Hepatic stellate cell (primary cell): ENCODE results near the gene NCAPD3.

ENCODE experiments used
- DNase-seq: peaks from one replicate; pipeline ENCODE4 v3.0.0; 2011; ENCODE audit warnings: low spot score

NCAPD3 gene

DNA sequence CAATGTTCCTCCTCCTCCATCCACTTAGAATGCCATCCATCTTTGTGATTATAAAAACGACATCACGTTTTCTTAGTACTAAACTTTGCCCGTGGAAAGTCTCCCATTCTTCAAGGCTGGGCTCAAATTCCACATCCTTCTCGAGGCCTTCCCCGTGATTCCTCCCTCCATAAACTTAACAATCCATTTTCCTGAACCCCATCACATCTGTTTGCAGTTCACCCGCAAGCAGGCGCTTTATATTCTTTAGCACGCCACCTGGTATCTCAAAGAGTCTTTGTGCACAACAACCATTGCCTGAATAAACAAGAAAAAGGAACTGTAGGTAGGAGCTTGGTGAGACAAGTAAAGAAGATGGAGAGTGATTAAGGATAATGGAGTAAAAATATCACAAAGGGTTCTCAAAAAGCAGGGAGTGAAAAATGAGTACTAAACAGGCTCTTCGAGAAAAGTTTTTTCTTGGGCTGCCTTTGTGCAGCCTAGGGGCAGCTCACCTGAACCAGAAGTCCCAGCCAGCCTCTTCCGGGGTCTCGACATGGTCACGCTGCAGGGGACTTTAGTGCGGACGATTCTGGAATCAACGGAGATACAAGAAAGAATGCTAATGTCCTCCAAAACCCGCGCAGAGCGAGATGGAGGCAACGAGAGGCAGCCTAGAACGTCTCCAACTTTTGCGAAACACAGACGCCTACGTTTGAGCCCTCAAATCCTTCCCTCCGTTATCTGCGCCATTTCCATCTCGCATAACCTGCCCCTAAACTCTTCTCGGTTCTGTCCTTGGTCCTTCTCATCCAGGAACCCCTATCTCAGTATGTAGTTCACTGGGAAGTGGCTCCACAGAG, 28.8 kb upstream of the NCAPD3 start:
- peak; percentile 44 for DNase-seq

DNA sequence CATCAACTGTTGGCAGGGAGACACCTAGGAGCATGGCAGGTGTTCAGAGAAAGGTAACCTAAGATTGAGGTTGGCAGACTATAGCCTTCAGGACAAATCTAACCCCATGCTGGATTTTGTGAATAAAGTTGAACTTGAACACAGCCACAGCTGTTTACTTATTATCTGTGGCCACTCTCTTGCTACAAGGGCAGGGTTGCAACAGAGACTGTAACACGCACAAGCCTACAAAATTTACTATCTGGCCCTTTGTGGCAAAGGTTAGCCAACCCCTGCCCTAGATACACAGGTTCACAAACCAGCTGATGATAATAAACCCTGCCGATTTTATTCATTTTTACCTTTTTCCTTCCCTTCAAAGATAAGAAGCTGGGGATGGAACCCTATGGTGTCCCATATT, 26.9 kb upstream of the NCAPD3 start:
- no peak for DNase-seq

DNA sequence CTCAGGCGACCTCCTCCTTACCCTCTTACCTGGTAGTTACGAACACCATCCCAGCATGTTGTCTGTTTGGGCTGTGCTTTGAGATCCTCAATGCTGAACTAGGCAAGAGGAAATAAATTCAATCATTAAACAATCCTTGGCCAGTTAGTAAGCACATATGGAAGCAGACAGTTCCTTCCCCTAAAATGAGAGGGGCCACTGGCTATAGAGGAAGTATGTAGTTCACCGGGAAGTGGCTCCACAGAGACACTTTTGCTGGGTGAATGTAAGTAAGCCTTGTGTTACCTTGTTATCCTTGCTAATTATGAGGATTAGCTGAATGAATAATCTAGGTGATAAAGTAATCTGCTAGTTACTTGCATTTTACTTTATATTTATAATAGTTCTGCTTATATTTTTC, 26.5 kb upstream of the NCAPD3 start:
- DNase-seq = no peak

DNA sequence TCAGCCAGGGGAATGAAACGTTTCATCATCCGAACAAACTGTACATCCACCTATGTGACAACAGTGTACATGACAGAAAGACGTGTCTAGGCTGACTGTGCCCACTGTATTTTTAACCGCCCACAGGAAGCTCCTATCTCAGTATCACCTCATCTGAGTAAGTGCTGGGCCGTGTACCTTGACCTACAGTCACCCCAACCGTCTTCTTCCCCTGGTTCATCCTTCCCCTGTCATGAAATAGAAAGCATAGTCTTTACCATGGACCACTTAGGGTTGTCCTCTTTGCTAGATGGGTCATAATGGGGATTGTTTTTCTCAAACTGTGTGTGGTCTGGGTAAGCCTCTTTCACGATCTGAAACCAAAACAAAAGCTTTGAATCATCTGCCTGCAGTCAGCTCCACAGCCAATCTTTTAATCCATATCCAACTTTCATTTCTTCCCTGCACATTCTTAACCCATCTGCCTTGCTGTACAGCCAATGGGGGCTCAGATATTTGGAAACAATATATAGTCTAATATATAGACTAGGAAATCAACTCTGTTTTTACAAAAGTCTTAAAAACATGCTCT, 25.2 kb upstream of the NCAPD3 start:
- DNase-seq = no peak

DNA sequence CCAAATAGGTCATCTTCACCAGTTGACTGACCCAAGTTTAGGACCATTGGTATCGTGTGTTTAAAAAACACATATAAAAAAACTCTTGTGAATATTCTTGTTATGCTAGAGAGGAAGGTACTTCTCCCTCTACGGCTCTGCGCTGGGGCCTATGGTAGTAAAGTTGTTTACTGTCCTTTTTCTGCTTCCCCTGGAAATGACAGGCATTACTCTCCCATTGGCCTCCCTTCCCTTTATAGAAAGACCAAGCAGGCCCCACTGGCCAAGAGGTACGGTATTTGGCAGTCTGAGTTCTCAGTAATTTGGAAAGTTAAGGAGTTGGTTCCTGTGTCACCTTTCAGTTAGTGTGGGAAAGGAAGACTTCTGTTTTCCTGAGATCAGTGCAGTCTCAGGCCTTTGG, 22.9 kb upstream of the NCAPD3 start:
- DNase-seq = no peak

DNA sequence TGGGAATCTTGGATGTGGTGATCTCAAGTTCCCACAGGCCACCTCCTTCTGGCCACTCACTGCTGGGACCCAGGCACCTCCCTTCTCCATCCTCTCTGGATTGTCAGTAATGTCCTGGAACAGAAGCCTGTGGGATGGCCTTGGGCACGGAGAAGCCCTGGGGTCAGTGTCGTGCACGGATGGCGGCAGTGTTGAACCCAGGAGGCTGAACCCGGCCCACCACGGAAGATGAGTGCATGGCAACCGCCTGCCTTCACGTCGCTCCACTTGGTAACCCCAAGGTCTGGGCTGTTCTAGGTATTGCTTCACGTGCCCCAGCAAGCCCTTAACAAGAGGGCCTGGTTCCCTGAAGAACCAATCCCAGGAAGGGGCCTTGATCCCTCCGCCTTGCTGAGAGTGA, 22.3 kb upstream of the NCAPD3 start:
- no peak for DNase-seq

DNA sequence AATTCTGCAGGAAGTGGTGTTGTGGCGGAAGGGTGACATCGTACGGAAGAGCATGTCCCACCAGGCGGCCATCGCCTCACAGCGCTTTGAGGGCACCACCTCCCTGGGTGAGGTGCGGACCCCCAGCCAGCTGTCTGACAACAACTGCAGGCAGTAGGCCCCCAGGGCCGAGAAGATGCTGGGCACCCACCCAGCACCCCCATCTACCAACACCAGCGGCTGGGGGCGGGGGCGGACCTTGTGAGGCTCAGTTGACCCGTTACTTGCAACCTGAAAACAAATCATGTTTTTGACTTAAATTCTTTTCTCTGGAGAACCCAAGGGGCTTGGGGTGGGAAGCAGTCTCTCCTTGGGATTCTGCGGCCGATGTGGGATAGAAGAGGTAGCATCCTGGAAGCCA, 21.7 kb upstream of the NCAPD3 start:
- DNase-seq = no peak

DNA sequence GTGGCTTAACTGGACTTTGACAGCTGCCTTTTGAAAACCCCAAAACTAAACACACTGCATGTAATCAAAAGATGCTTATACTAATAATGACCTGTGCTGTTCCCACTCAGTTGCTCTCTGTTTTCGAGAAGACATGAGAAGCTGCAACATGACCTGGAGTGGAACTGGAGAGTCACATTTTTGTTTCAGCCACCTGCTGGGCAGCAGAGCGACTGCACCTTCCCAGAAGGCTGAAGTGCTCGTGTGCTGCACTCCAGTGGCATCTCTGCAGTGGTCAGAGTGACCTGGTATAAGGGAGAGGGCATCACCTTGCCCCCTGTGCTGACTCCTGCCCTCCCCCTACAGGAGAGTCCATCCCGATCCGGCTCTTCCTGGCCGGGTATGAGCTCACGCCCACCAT, 20.8 kb upstream of the NCAPD3 start:
- peak; percentile 50 for DNase-seq

DNA sequence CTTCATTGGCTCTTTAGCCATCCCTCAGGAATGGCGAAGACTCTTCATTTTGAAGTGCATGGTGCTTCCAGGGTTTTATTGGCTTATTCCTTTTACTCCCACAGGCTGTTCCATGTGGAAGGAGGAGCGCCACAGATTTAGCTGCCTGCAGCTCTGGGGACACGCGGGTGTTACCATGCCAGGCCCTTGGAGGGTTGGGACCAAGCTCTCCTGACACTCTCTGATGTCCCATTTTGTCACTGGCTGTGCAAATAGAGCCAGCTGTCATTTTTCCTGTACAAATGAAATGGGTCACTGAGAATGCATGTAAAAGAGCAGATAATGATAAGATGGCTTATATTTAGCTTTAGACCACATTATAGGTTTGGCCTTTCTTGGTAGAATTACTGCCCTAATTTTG, 20.1 kb upstream of the NCAPD3 start:
- no peak for DNase-seq

DNA sequence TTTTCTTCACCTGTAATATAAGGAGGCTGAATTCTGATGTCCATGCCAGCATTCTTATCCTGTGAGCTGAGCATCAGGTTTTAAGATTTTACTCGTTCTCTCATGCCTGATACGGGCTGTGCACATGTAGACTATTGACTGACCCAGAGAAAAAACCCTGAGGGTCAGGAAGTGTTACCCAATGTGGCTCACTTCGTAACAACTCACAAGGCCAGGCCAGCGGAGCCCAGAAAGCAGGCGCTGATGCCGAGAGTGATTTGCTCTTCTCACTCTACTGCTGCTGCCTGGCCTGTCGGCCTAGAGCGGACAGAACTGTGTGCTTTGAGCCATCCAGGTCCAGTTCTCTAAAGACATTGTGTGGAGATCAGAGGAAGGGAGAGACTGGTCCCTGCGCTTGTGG, 18.6 kb upstream of the NCAPD3 start:
- DNase-seq = no peak

DNA sequence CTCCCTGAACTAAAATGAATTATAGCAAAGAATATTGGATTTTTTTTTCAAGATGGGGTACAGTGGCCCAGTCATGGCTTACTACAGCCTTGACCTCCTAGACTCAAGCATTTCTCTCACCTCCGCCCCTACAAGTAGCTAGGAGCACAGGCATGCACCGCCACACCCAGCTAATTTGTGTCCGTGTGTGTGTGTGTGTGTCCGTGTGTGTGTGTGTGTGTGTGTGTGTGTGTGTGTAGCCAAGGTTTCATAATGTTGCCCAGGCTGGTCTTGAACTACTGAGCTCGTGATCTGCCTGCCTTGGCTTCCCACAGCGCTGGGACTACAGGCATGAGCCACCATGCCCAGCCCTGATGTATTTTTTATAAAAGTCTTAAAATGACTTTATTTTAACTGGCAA, 16.8 kb upstream of the NCAPD3 start:
- no peak for DNase-seq

DNA sequence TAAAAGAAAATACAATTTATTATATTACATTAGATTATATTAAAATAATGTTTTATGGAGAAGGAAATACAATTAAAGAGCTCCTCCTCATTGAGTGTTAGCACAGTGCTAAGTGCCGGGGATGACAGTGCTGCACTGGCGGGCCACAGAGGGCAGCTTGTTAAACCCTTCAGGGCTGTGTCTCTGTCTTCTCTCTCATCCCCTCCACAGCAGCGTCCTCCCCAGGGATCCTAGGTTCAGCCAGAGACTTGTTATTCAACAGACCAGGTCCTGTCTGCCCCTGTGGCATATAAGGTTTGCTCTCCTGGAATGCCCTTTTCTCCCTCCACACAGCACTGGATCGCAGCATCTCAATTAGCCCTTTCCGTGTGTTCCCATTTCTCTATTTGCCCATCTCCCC, 15.2 kb upstream of the NCAPD3 start:
- no peak for DNase-seq

DNA sequence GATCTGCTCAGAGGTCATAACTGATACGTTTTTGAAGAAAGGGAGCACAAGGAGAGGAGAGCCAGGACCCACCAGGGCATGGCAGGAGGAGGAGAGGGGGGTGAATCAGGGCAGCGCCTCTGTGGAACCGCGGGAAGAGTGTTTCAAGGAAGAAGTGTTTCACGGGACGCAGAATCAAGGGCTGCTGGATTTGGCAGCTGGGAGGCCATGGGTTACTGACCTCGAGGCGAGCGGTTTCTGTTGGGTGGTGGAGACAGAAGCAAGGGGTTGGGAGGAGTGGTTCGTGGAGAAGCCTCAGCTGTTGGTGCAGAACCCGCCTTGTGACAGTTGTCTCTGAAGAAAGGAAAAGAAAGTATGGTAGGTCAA, 13.8 kb upstream of the NCAPD3 start:
- no peak for DNase-seq

DNA sequence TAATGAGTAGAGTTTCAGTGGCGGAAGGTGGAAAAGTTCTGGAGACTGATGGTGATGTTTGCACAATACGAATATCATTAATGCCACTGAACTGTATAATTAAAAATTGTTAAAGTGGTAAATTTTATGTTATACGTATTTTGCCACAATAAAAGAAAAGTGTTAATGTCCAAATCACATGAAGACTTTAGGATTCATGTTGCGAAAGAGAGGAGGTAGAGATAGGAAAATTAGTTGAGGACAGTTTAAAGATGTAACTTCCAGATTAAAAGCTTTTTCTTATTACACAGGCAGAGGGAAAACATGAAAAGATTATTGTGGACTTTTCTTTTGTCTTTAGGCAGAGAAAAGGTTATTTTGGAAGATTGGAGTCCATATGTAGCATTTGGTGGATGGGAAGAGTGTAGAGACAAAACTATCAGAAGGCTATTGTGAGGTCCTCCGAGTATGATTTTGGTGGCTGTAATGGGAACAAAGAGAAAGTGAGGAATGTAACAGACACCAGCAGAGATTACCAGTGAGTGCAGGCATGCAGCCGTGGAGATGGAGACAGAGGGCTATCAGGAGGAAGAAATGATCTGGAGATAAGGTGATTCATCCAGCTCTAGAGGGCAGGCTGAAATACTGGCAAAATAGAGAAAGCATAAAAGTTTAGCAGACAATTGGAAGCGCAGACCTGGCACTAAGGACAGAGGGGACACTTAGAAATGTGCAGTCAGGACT, 13.2 kb upstream of the NCAPD3 start:
- peak; percentile 28 for DNase-seq

DNA sequence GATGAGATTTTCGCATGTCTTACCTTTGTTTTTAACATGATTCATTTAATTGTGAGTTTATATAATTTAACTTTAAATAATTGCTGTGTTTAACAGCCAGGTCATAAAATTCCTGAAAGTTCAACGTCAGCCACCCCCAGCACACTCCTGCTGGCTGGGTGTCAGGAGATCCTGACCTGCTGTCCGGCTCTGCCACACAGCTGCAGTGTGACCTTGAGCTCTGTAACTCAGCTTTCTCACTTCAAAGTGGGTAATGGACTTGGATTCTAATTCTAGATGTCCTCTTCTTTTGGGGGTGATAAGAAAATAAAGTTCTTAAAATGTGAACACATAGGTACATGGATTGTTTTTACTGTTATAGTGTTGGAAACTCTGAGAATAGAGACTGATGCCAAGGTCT, 11.6 kb upstream of the NCAPD3 start:
- DNase-seq = no peak

DNA sequence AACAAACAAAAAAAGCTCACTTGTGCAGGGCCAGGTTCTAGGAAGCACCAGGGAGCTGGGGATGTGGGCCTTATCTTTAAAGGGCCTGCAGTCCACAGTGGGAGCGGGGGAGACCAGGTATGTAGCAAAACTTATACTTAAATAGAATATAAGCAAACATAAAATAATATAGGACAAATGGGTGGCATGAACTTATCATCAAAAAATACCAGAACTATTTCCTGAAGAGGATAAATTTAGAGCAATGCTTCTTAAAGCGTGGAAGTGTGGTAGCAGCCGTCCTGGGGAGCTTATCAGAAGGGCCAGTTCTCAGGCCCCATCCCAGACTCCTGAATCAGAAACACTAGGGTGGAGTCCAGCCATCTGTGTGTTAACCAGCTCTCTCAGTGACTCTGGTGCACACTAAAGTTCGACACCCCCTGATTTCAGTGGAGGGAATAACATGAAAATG, 10.0 kb upstream of the NCAPD3 start:
- DNase-seq = no peak

DNA sequence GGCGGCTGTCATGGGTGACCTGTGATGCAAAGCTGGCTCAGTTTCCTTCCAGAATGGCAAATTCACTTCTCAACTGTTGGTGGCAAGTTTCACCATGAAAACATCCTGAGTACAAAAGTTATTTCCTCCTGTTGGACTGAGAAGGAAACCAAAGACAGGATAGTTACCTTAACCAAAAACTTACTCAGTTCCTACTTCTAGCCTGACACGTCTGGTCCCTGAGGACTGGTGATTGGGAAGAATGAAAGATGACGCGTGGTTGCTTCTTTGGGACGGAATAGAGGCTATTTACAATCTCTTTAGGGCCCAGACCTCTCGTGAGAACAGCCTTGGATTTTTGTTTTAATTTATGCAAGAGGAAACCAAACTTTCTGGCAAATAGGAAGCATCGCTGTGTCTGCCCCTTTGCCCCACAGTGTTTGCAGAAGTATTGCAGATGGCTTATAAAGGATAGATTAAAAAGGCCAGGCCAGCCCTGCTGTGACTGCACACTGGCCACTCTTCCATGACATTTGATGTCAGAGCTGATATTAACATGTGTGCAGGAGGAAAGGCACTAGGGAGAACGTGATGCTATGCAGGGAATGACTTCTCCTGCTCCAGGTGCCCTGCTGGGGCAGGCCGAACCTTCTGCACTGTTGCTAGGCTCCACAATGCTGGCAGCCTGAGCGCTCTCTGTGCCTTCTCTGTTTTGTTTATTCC, 8.3 kb upstream of the NCAPD3 start:
- DNase-seq = no peak

DNA sequence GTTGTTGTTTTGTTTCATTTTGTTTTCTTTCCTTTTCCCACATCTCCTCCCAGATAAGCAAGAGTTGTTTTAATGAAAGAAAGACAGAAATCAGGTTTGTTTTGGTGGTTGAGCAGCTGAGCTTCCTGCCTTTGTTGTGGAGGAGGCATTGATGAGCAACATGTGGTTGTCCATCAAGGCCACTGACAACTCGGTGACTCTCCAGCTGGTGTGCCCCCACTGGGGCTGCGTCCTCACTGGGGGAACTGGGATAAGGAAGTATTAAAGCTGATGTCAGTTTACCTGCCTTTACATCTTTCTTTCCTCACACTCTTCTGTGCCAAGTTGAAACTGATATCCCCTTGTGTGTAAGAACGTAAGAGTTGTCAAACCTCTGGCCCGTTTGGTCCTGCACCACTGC, 6.6 kb upstream of the NCAPD3 start:
- no peak for DNase-seq

DNA sequence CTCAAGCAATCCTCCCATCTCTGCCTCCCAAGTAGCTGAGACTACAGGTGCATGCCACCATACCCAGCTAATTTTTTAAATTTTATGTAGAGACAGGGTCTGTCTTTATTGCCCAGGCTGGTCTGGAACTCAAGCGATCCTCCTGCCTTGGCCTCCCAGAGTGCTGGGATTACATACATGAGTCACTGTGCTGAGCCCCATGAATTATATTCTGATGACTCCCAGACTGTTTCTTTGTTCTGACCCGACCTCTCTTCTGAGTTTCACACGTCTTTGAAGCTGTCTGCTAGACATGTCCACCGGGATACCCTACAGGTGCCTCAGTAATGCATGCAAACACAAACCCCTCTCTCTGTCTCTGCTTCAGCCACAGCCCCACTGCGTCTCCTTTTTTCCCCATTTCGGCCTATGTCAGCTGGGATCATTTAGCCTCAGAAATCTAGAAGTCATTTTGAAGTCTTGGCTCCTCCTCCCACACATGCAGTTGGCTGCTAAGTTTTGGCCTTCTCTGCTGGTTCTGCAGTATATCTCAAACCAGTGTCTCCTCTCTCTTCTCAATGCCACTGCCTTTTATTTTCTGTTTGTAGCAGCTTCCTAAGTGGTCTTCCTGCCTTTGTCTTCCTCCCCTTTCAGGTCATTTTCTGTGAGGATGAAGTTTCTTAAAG, 5.5 kb upstream of the NCAPD3 start:
- no peak for DNase-seq

DNA sequence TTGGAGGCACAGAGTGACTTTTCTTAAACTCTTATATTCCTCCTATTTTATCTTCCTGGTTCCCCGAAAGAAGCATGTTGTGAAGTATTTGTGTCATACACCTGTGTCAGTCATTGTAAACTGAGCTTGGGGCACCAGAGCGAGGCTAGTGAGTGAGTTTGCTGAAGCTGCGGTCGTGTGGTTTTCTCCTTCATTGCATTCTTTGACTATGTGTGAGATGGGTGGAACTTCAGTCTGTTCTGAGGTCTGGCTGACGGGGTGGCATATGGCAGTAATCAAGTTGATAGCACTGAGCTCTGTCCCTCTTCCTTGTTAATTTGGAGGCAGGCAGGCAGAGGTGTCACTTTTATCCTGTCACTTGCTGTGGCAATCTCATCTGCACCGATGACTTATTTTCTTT, 4.9 kb upstream of the NCAPD3 start:
- no peak for DNase-seq

DNA sequence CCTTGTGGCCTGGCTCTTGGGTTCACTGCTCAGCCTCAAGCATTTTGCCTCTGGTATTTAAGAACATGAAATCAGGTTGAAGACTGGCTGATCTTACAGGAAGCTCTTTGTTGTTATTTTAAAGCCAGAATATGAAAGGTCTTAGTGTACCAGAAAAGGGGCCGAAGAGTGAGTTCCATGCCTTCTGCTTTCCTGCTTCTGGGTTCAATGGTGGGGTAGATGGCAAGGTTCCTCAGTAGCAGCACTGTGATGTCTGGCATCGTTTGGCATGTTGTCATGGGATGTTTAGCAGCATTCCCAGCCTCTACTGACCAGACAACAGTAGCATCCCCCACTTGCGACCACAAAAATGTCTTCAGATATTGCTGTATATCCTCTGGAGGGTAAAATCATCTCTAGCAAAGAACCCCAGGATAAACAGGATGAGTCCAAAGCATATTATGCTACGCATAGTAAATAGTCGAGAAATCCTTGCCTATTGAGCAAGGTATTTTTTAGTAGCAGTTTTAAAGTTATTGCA, 3.1 kb upstream of the NCAPD3 start:
- no peak for DNase-seq
